Amygdala (tissue), 56 donors: ENCODE measurements around the gene BOLA2B.
"Not testable (repeated sequence)": the region's sequence is repeated elsewhere in the genome, so short reads cannot be mapped to it uniquely, and the experiment has no call there.

ENCODE experiments used
- DNase-seq, 56 donors: peaks; one replicate each; lab custom pipeline; 2025; lab: John Stamatoyannopoulos, UW

BOLA2B gene

GRCh38 chr16:30193615-30194014, at the start of gene BOLA2B, which contains the start of gene SLX1A:
Gene BOLA2B, minus strand, starts transcription at chr16:30193666. Its CDS starts 71 bp downstream, at chr16:30193595.
Gene SLX1A, plus strand, starts transcription at chr16:30193875. Its CDS starts 210 bp downstream, at chr16:30194085.
- not testable (repeated sequence) for DNase-seq

- DNase-seq = not testable (repeated sequence)
Observed at GRCh38 chr16:30217082-30217481, 23.6 kb upstream of the BOLA2B start.

GRCh38 chr16:30211414-30211813, 17.9 kb upstream of the BOLA2B start:
- not testable (repeated sequence) for DNase-seq

GRCh38 chr16:30209032-30209431, 15.6 kb upstream of the BOLA2B start:
- DNase-seq = not testable (repeated sequence)

- DNase-seq = not testable (repeated sequence)
Observed at GRCh38 chr16:30207063-30207704, 13.7 kb upstream of the BOLA2B start.

GRCh38 chr16:30206252-30206651, 12.8 kb upstream of the BOLA2B start:
- not testable (repeated sequence) for DNase-seq

GRCh38 chr16:30205541-30206236, 12.2 kb upstream of the BOLA2B start:
- not testable (repeated sequence) for DNase-seq

GRCh38 chr16:30199608-30200343, 6.3 kb upstream of the BOLA2B start:
- DNase-seq = not testable (repeated sequence)

- not testable (repeated sequence) for DNase-seq
Observed at GRCh38 chr16:30199049-30199448, 5.6 kb upstream of the BOLA2B start, which contains the start of gene SULT1A3. Gene SULT1A3, plus strand, starts transcription at chr16:30199255. Its CDS starts 1,474 bp downstream, at chr16:30200729.

GRCh38 chr16:30197001-30197400, 3.5 kb upstream of the BOLA2B start:
- DNase-seq = not testable (repeated sequence)

GRCh38 chr16:30194172-30194925, 883 bp upstream of the BOLA2B start:
- DNase-seq = not testable (repeated sequence)

GRCh38 chr16:30193098-30193497, 368 bp downstream of the BOLA2B start:
- not testable (repeated sequence) for DNase-seq

GRCh38 chr16:30191158-30191557, 2.3 kb downstream of the BOLA2B start:
- DNase-seq = not testable (repeated sequence)

- DNase-seq = no peak
Observed at GRCh38 chr16:30187971-30188561, 5.4 kb downstream of the BOLA2B start.

GRCh38 chr16:30187556-30187865, 6.0 kb downstream of the BOLA2B start:
- DNase-seq = no peak

GRCh38 chr16:30186782-30187555, 6.5 kb downstream of the BOLA2B start:
- peak in 17 of 56 donors; percentile 8 to 68 (median 30) for DNase-seq

- DNase-seq = no peak
Observed at GRCh38 chr16:30186444-30186781, 7.1 kb downstream of the BOLA2B start.

- peak in 20 of 56 donors; percentile 5 to 51 (median 28) for DNase-seq
Observed at GRCh38 chr16:30185683-30186421, 7.6 kb downstream of the BOLA2B start.
